K562 (cell line): ENCODE data around the gene NRP1. TPM values are rescaled to one million over a fixed set of nuclear protein-coding genes. Genes with fewer than 3 reads are reported as not detected.

Source experiments
- ATAC-seq: fragments of 200-7000 bp; cut with Tn5 transposase; 3 replicates; pipeline ENCODE4 v1.9.1; 2020; ENCODE audit warnings: moderate library complexity
- BruUV-seq: library from RNA; stranded (reverse); fragments of 400-500 nt; replicated peaks from 2 replicates; lab custom pipeline; 2021; lab: Mats Ljungman, UMichigan
- CTCF ChIA-PET: fragments of 300-600 bp; formaldehyde crosslinking; extraction: SDS; loops from one replicate; lab custom pipeline; 2021; ENCODE audit warnings: low intra/inter-chr PET ratio; lab: Yijun Ruan, JAX
- POLR2A ChIA-PET: fragments of 300-600, 350-650 bp; sonication (Branson Sonifier 250); formaldehyde crosslinking; extraction: SDS; loops from one replicate; lab custom pipeline; 2021; ENCODE audit warnings: antibody characterized with exemption, inconsistent platforms; lab: Yijun Ruan, JAX
- DNase-seq, 4 experiments: peaks; one replicate each; pipeline versions ENCODE4 v3.0.0 to v3.0.0-alpha.2; 2011 to 2018; ENCODE audit warnings: low spot score in 3 of 4, mixed read lengths in 3 of 4; ENCODE audit errors: extremely low read depth in 1 of 4
- FAIRE-seq: peaks from 2 replicates; lab custom pipeline; 2011; peaks lifted over from hg19 to GRCh38; lab: Jason Lieb, UNC
- H2AFZ ChIP-seq: 2 replicates; pipeline ENCODE4 v1.6.0; 2011; ENCODE audit warnings: low read depth, low read length, control low read depth, inconsistent platforms
- H3K27ac ChIP-seq: fragments of 200-600 bp; 3 replicates; pipeline ENCODE4 v1.8.0; 2011; ENCODE audit warnings: low read depth, mild to moderate bottlenecking, control low read depth, inconsistent platforms, low read length, moderate library complexity, mixed read lengths; ENCODE audit errors: extremely low read depth
- H3K27me3 ChIP-seq, 2 experiments: fragments of 300-600 bp in 1 of 2; 2 replicates in 1 of 2; 3 replicates in 1 of 2; pipeline versions ENCODE4 v1.6.0 to v1.8.0; 2011; ENCODE audit warnings: inconsistent platforms in 2 of 2, low read length in 2 of 2, mild to moderate bottlenecking in 1 of 2, mixed read lengths in 1 of 2, moderate library complexity in 1 of 2; ENCODE audit not compliant: control insufficient read depth in 2 of 2, insufficient read depth in 2 of 2
- H3K36me3 ChIP-seq: fragments of 300-600 bp; 3 replicates; pipeline ENCODE4 v1.8.0; 2011; ENCODE audit warnings: mild to moderate bottlenecking, low read length, inconsistent platforms; ENCODE audit not compliant: control insufficient read depth, insufficient read depth
- H3K4me1 ChIP-seq, 2 experiments: fragments of 200-600 bp in 1 of 2; replicated peaks in 1 of 2; 2 replicates in 1 of 2; 3 replicates in 1 of 2; pipeline versions ENCODE4 v1.5.1 to v1.8.0; 2011; ENCODE audit warnings: inconsistent platforms in 2 of 2, low read length in 2 of 2, mild to moderate bottlenecking in 1 of 2, mixed read lengths in 1 of 2, moderate library complexity in 1 of 2; ENCODE audit not compliant: control insufficient read depth in 2 of 2, insufficient read depth in 2 of 2
- H3K4me2 ChIP-seq: 2 replicates; pipeline ENCODE4 v1.6.1; 2011; ENCODE audit warnings: low read length, control low read depth, inconsistent platforms, mixed read lengths; ENCODE audit not compliant: insufficient read depth
- H3K4me3 ChIP-seq: fragments of 200-600 bp; sonication (generic), shearing (Covaris generic); 2 replicates; pipeline ENCODE4 v1.5.1; 2016; ENCODE audit warnings: control low read depth, inconsistent platforms
- H3K79me2 ChIP-seq: fragments of 200-600 bp; 3 replicates; pipeline ENCODE4 v1.8.0; 2011; ENCODE audit warnings: low read length, inconsistent platforms; ENCODE audit not compliant: control insufficient read depth, insufficient read depth
- H3K9ac ChIP-seq, 2 experiments: 2 replicates each; pipeline versions ENCODE4 v1.6.0 to v1.6.1; 2011; ENCODE audit warnings: low read depth in 2 of 2, low read length in 2 of 2, control low read depth in 1 of 2, inconsistent platforms in 1 of 2, mild to moderate bottlenecking in 1 of 2, mixed read lengths in 1 of 2; ENCODE audit not compliant: insufficient read depth in 1 of 2
- H3K9me1 ChIP-seq: one replicate; pipeline ENCODE4 v1.6.0; 2011; ENCODE audit warnings: inconsistent platforms, mild to moderate bottlenecking, low read length, moderate library complexity; ENCODE audit not compliant: control insufficient read depth, insufficient read depth
- H3K9me3 ChIP-seq: replicated peaks from 2 replicates; pipeline ENCODE4 v1.5.1; 2011; ENCODE audit warnings: low read depth, low read length, inconsistent platforms; ENCODE audit not compliant: control insufficient read depth, insufficient read depth
- H4K20me1 ChIP-seq: replicated peaks from 2 replicates; pipeline ENCODE4 v1.6.1; 2011; ENCODE audit warnings: low read length, inconsistent platforms, mixed read lengths; ENCODE audit not compliant: control insufficient read depth, insufficient read depth
- CSDE1 ChIP-seq, 2 experiments: fragments of 450-650 bp; IDR thresholded peaks; 2 replicates each; pipeline ENCODE4 v1.6.1; 2016; ENCODE audit warnings: mild to moderate bottlenecking in 1 of 2
- EWSR1 ChIP-seq: fragments of 450-650 bp; IDR thresholded peaks from 2 replicates; pipeline ENCODE4 v1.6.1; 2018; ENCODE audit warnings: borderline replicate concordance, mild to moderate bottlenecking, low read depth, moderate library complexity; ENCODE audit not compliant: partially characterized antibody
- FOXJ3 ChIP-seq: sonication (generic); formaldehyde crosslinking; IDR thresholded peaks from 2 replicates; pipeline ENCODE4 v1.4.0; 2020; ENCODE audit warnings: mild to moderate bottlenecking, missing genetic modification reagents
- HDAC8 ChIP-seq: fragments of 450-650 bp; IDR thresholded peaks from 2 replicates; pipeline ENCODE4 v1.6.1; 2016; ENCODE audit warnings: mild to moderate bottlenecking, missing genetic modification characterization, moderate library complexity, missing compliant biosample characterization
- MAFF ChIP-seq: IDR thresholded peaks from 2 replicates; pipeline ENCODE4 v1.6.1; 2012; ENCODE audit warnings: low read length, improper control_type of control experiment
- MCM2 ChIP-seq: fragments of 450-650 bp; IDR thresholded peaks from 2 replicates; pipeline ENCODE4 v1.6.1; 2017; ENCODE audit warnings: low read depth, mild to moderate bottlenecking
- NCOA4 ChIP-seq: fragments of 450-650 bp; IDR thresholded peaks from 2 replicates; pipeline ENCODE4 v1.6.1; 2018; ENCODE audit warnings: mild to moderate bottlenecking; ENCODE audit not compliant: partially characterized antibody
- NFE2L1 ChIP-seq: fragments of 450-650 bp; IDR thresholded peaks from 2 replicates; pipeline ENCODE4 v1.6.1; 2016; ENCODE audit warnings: missing genetic modification characterization, low read depth, mild to moderate bottlenecking, missing compliant biosample characterization, moderate library complexity, borderline replicate concordance
- PHB ChIP-seq: fragments of 250-450 bp; sonication (Bioruptor Pico); IDR thresholded peaks from 2 replicates; pipeline ENCODE4 v1.5.0; 2021
- PRPF4 ChIP-seq: fragments of 200-400 bp; formaldehyde crosslinking; IDR thresholded peaks from one replicate; pipeline ENCODE4 v1.6.1; 2017; ENCODE audit warnings: low read length, low read depth, mild to moderate bottlenecking; ENCODE audit not compliant: insufficient read depth, poor library complexity, severe bottlenecking
- SRSF7 ChIP-seq: fragments of 200-400 bp; formaldehyde crosslinking; optimal IDR thresholded peaks from 2 replicates; pipeline ENCODE3; 2017; ENCODE audit warnings: mild to moderate bottlenecking, low read depth, low read length
- TCF7L2 ChIP-seq: fragments of 150-350 bp; IDR thresholded peaks from 2 replicates; pipeline ENCODE4 v1.6.1; 2016; ENCODE audit warnings: low read depth, mild to moderate bottlenecking, low read length, moderate library complexity
- ZNF124 ChIP-seq: sonication (generic); formaldehyde crosslinking; IDR thresholded peaks from 2 replicates; pipeline ENCODE4 v1.8.1; 2022; ENCODE audit warnings: missing genetic modification reagents
- ZNF224 ChIP-seq: sonication (generic); formaldehyde crosslinking; IDR thresholded peaks from 2 replicates; pipeline ENCODE4 v1.8.0; 2022; ENCODE audit warnings: mild to moderate bottlenecking, missing genetic modification reagents
- ZNF449 ChIP-seq: fragments of 250-450 bp; sonication (Bioruptor Pico); IDR thresholded peaks from 2 replicates; pipeline ENCODE4 v1.8.0; 2022; ENCODE audit warnings: moderate library complexity, mild to moderate bottlenecking, inconsistent platforms
- ZNF586 ChIP-seq: fragments of 450-650 bp; formaldehyde crosslinking; conservative IDR thresholded peaks from 2 replicates; pipeline ENCODE4 v1.4.0; 2020; ENCODE audit warnings: mild to moderate bottlenecking, moderate library complexity
- ZNF592 ChIP-seq: fragments of 450-650 bp; IDR thresholded peaks from 2 replicates; pipeline ENCODE4 v1.6.1; 2017; ENCODE audit warnings: antibody characterized with exemption, mild to moderate bottlenecking
- ZNF76 ChIP-seq: fragments of 250-450 bp; sonication (Bioruptor Pico); IDR thresholded peaks from 2 replicates; pipeline ENCODE4 v1.4.0; 2020; ENCODE audit warnings: mild to moderate bottlenecking, moderate library complexity, borderline replicate concordance
- in situ Hi-C: fragments of 300-500 bp; cut with MboI; formaldehyde crosslinking; loops from 4 replicates; pipeline ENCODE4 v1.15.0; 2018; ENCODE audit warnings: inconsistent platforms, mixed read lengths
- intact Hi-C: fragments of 100-400 bp; cut with micrococcal nuclease; formaldehyde crosslinking; loops from 2 replicates; pipeline ENCODE4 v1.14.2; 2022
- polyA plus RNA-seq, 8 experiments: library from polyadenylated mRNA; depleted of rRNA in 4 of 8; stranded (reverse) in 5 of 8; unstranded in 3 of 8; fragments of >200 nt; fragmentation: Nextera tagmentation in 2 of 8; fragmentation: Illumina TruSeq in 1 of 8; extraction: Ambion mirVana in 2 of 8; extraction: Trizol in 1 of 8; gene quantifications; 2 replicates each; pipeline versions ENCODE4 v1.2.1 to v1.2.3, GENCODE V29; 2011 to 2014; ENCODE audit warnings: inconsistent platforms in 1 of 8, missing spikeins in 1 of 8
- total RNA-seq, 7 experiments: library from RNA; depleted of rRNA in 6 of 7; stranded (reverse); fragments of >200 nt in 6 of 7; fragmentation: Illumina TruSeq in 2 of 7; extraction: Trizol in 2 of 7; gene quantifications; 2 replicates each; pipeline versions ENCODE4 v1.2.1 to v1.2.3, GENCODE V29; 2011 to 2021; ENCODE audit warnings: low replicate concordance in 1 of 7

Gene NRP1
- total and polyA plus RNA-seq, 9 of the 15 experiments (the other 6 are each of a cell fraction or from before 2014, with no cell fraction given), result 0.01 to 0.38 (median 0.04) TPM; not detected in 5

GRCh38 chr10:33350041-33350440 is 15.6 kb upstream of the NRP1 start (continued):
- TF ChIP-seq EWSR1 (no peak), ZNF124 (CRISPR knock-in tag) (no peak), MCM2 (no peak), ZNF224 (CRISPR knock-in tag) (no peak), NCOA4 (no peak), PHB (CRISPR knock-in tag) (no peak)
- TF ChIP-seq, all 486 proteins: peak for 0

DNA sequence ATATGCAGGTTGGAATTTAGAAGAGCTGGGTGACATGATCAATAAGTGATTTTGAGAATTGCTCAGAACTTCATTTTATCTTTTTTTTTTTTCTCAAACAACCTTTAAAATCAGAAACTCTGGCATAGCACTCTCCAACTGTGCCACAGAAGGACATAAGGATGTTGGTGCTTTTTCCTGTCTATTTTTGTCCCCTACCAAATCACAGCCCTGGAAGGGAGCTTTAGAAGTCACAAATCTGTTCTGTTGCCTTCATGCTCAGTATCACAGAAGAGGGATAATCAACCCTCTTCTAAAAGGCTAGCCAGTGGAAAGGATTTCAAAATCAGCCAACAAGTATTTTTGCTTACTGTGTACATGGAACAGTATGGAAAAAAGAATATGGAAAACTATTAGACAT is 14.8 kb upstream of the NRP1 start:
- no peak for FAIRE-seq
- H3K27me3 ChIP-seq, result no peaks in the 10 kb centered on the region
- no peaks in the 10 kb centered on the region for H3K9me3 ChIP-seq
- no peak overlapping the region for H3K27ac ChIP-seq
- no peaks in the 10 kb centered on the region for H4K20me1 ChIP-seq
- BruUV-seq, result no TSS peak
- H3K79me2 ChIP-seq, result no peaks in the 10 kb centered on the region
- ChIA-PET POLR2A (no interaction called here), CTCF (no interaction called here)
- intact Hi-C loops, result no loop called here
- no peaks in the 10 kb centered on the region for H3K9me1 ChIP-seq
- H3K4me2 ChIP-seq, result no peak overlapping the region
- H3K9ac ChIP-seq, result no peak overlapping the region
- no peak for ATAC-seq
- in situ Hi-C loops, result loop anchor here (25.0 kb wide), 1 partner anchor 1163 kb away; no protein-coding TSS in a partner anchor
- no peak for DNase-seq
- no peaks in the 10 kb centered on the region for H3K4me1 ChIP-seq
- no peak overlapping the region for H2AFZ ChIP-seq
- no peak overlapping the region for H3K4me3 ChIP-seq
- no peaks in the 10 kb centered on the region for H3K36me3 ChIP-seq
- TF ChIP-seq NFE2L1 (tag), result no peak
- TF ChIP-seq ZNF586 (CRISPR knock-in tag), result no peak
- TF ChIP-seq ZNF76 (CRISPR knock-in tag), result no peak
- no peak for TF ChIP-seq TCF7L2
- TF ChIP-seq ZNF449 (CRISPR knock-in tag), result no peak
- no peak for TF ChIP-seq HDAC8
- no peak for TF ChIP-seq MAFF
- TF ChIP-seq FOXJ3 (CRISPR knock-in tag), result no peak
- no peak for TF ChIP-seq SRSF7
- no peak for TF ChIP-seq CSDE1 (IDR thresholded peaks at IDR 0.05)
- TF ChIP-seq ZNF592, result no peak
- TF ChIP-seq PRPF4, result no peak
